ENCODE measurements around the gene ITSN1. TPM values are rescaled to one million over a fixed set of nuclear protein-coding genes. Genes with fewer than 3 reads are reported as not detected.

The ITSN1 gene
- total and polyA plus RNA-seq, 2 experiments from 2014 or later = 77.9 to 95.7 TPM

DNA sequence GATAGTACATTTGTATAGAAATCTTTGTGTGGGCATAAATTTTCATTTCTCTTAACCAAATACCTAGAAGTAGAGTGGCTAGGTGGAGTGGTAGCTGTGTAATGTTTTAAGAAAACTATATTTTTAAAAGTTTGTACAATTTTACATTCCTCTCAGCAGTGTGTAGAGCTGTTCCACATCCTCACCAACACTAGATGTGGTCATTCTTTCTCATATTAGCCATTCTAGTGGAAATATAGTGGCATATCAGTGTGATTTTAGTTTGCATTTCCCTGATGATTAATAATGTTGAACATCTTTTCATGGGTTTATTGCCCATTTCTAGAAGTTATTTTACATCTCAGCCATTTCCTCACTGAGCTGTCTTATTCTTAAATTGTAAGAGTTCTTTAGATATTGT lies 65.5 kb downstream of the ITSN1 start:
- ATAC-seq (no peak), DNase-seq (ENCODE audit: low spot score) (no peak)
- H3K9me3 Mint-ChIP-seq = peaks cover 24% of the 10 kb centered on the region; the same call in 2 of the 3 replicates
- no peak overlapping the region for H3K4me3 Mint-ChIP-seq
- peaks cover 29% of the 10 kb centered on the region for H3K4me1 Mint-ChIP-seq
- H3K27me3 Mint-ChIP-seq (ENCODE audit: insufficient read depth, low read depth, poor library complexity) = peaks cover under 1% of the 10 kb centered on the region
- no peaks in the 10 kb centered on the region for H3K9me2 ChIP-seq (ENCODE audit: insufficient read depth)
- H3K36me3 ChIP-seq (ENCODE audit: insufficient read depth) = no peaks in the 10 kb centered on the region
- TF ChIP-seq EZH2 (IDR thresholded peaks at IDR 0.05; ENCODE audit: low read depth, unreplicated experiment) = no peak
- no peak for TF ChIP-seq JUNB (IDR thresholded peaks at IDR 0.05; ENCODE audit: unreplicated experiment)
- no peak for TF ChIP-seq EZH2phosphoT487 (IDR thresholded peaks at IDR 0.05; ENCODE audit: unreplicated experiment)
- TF ChIP-seq, protein P1, sequence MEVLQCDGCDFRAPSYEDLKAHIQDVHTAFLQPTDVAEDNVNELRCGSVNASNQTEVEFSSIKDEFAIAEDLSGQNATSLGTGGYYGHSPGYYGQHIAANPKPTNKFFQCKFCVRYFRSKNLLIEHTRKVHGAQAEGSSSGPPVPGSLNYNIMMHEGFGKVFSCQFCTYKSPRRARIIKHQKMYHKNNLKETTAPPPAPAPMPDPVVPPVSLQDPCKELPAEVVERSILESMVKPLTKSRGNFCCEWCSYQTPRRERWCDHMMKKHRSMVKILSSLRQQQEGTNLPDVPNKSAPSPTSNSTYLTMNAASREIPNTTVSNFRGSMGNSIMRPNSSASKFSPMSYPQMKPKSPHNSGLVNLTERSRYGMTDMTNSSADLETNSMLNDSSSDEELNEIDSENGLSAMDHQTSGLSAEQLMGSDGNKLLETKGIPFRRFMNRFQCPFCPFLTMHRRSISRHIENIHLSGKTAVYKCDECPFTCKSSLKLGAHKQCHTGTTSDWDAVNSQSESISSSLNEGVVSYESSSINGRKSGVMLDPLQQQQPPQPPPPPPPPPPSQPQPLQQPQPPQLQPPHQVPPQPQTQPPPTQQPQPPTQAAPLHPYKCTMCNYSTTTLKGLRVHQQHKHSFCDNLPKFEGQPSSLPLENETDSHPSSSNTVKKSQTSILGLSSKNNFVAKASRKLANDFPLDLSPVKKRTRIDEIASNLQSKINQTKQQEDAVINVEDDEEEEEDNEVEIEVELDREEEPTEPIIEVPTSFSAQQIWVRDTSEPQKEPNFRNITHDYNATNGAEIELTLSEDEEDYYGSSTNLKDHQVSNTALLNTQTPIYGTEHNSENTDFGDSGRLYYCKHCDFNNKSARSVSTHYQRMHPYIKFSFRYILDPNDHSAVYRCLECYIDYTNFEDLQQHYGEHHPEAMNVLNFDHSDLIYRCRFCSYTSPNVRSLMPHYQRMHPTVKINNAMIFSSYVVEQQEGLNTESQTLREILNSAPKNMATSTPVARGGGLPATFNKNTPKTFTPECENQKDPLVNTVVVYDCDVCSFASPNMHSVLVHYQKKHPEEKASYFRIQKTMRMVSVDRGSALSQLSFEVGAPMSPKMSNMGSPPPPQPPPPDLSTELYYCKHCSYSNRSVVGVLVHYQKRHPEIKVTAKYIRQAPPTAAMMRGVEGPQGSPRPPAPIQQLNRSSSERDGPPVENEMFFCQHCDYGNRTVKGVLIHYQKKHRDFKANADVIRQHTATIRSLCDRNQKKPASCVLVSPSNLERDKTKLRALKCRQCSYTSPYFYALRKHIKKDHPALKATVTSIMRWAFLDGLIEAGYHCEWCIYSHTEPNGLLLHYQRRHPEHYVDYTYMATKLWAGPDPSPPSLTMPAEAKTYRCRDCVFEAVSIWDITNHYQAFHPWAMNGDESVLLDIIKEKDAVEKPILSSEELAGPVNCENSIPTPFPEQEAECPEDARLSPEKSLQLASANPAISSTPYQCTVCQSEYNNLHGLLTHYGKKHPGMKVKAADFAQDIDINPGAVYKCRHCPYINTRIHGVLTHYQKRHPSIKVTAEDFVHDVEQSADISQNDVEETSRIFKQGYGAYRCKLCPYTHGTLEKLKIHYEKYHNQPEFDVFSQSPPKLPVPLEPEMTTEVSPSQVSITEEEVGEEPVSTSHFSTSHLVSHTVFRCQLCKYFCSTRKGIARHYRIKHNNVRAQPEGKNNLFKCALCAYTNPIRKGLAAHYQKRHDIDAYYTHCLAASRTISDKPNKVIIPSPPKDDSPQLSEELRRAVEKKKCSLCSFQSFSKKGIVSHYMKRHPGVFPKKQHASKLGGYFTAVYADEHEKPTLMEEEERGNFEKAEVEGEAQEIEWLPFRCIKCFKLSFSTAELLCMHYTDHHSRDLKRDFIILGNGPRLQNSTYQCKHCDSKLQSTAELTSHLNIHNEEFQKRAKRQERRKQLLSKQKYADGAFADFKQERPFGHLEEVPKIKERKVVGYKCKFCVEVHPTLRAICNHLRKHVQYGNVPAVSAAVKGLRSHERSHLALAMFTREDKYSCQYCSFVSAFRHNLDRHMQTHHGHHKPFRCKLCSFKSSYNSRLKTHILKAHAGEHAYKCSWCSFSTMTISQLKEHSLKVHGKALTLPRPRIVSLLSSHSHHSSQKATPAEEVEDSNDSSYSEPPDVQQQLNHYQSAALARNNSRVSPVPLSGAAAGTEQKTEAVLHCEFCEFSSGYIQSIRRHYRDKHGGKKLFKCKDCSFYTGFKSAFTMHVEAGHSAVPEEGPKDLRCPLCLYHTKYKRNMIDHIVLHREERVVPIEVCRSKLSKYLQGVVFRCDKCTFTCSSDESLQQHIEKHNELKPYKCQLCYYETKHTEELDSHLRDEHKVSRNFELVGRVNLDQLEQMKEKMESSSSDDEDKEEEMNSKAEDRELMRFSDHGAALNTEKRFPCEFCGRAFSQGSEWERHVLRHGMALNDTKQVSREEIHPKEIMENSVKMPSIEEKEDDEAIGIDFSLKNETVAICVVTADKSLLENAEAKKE (CRISPR knock-in tag; IDR thresholded peaks at IDR 0.05) = no peak
- TF ChIP-seq POLR2AphosphoS5 (IDR thresholded peaks at IDR 0.05; ENCODE audit: low read depth) = no peak
- no peak for TF ChIP-seq CREB1 (CRISPR knock-in tag; IDR thresholded peaks at IDR 0.05; ENCODE audit: low read depth)
- TF ChIP-seq, protein P2, sequence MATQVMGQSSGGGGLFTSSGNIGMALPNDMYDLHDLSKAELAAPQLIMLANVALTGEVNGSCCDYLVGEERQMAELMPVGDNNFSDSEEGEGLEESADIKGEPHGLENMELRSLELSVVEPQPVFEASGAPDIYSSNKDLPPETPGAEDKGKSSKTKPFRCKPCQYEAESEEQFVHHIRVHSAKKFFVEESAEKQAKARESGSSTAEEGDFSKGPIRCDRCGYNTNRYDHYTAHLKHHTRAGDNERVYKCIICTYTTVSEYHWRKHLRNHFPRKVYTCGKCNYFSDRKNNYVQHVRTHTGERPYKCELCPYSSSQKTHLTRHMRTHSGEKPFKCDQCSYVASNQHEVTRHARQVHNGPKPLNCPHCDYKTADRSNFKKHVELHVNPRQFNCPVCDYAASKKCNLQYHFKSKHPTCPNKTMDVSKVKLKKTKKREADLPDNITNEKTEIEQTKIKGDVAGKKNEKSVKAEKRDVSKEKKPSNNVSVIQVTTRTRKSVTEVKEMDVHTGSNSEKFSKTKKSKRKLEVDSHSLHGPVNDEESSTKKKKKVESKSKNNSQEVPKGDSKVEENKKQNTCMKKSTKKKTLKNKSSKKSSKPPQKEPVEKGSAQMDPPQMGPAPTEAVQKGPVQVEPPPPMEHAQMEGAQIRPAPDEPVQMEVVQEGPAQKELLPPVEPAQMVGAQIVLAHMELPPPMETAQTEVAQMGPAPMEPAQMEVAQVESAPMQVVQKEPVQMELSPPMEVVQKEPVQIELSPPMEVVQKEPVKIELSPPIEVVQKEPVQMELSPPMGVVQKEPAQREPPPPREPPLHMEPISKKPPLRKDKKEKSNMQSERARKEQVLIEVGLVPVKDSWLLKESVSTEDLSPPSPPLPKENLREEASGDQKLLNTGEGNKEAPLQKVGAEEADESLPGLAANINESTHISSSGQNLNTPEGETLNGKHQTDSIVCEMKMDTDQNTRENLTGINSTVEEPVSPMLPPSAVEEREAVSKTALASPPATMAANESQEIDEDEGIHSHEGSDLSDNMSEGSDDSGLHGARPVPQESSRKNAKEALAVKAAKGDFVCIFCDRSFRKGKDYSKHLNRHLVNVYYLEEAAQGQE (IDR thresholded peaks at IDR 0.05; ENCODE audit: unreplicated experiment) = no peak
- TF ChIP-seq, protein P3, sequence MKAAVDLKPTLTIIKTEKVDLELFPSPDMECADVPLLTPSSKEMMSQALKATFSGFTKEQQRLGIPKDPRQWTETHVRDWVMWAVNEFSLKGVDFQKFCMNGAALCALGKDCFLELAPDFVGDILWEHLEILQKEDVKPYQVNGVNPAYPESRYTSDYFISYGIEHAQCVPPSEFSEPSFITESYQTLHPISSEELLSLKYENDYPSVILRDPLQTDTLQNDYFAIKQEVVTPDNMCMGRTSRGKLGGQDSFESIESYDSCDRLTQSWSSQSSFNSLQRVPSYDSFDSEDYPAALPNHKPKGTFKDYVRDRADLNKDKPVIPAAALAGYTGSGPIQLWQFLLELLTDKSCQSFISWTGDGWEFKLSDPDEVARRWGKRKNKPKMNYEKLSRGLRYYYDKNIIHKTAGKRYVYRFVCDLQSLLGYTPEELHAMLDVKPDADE (IDR thresholded peaks at IDR 0.05) = no peak
- TF ChIP-seq NANOG (IDR thresholded peaks at IDR 0.05; ENCODE audit: borderline replicate concordance) = no peak
- no peak for TF ChIP-seq ZNF331 (CRISPR knock-in tag; IDR thresholded peaks at IDR 0.05; ENCODE audit: low read depth)
- no peak for TF ChIP-seq ZNF114 (CRISPR knock-in tag; IDR thresholded peaks at IDR 0.05)
- peaks cover 29% of the 10 kb centered on the region for H3K36me3 Mint-ChIP-seq (ENCODE audit: low read depth)
- H3K27ac ChIP-seq (ENCODE audit: low read depth) = no peak overlapping the region
- H3K4me1 ChIP-seq (ENCODE audit: insufficient read depth) = peaks cover 11% of the 10 kb centered on the region; the same call in 1 of the 2 replicates
- no peaks in the 10 kb centered on the region for H4K20me1 ChIP-seq (replicated peaks; ENCODE audit: insufficient read depth)
- peaks cover 100% of the 10 kb centered on the region for H3K79me2 ChIP-seq (replicated peaks; ENCODE audit: insufficient read depth)
- no peaks in the 10 kb centered on the region for H3K27me3 ChIP-seq (ENCODE audit: insufficient read depth)
- H3K4me3 ChIP-seq = no peak overlapping the region
- H3K27ac Mint-ChIP-seq = no peak overlapping the region
- H3K4me2 ChIP-seq = no peak overlapping the region
- no peaks in the 10 kb centered on the region for H3F3A ChIP-seq (replicated peaks; ENCODE audit: low read depth)
- no peak overlapping the region for H2AFZ ChIP-seq
